Measurements from ENCODE around the gene WNT7B.

The WNT7B gene

GRCh38 chr22:45922661-45923060, 54.3 kb downstream of the WNT7B start:
- DNase-seq, result no peak

- no peak for DNase-seq
These were observed 54.7 kb downstream of the WNT7B start for GRCh38 chr22:45922256-45922655.

- no peak for DNase-seq
These were observed 57.3 kb downstream of the WNT7B start for GRCh38 chr22:45919504-45920286.

- no peak for DNase-seq
These were observed 58.2 kb downstream of the WNT7B start for GRCh38 chr22:45918459-45919370.

GRCh38 chr22:45917700-45918458, 59.1 kb downstream of the WNT7B start:
- DNase-seq, result no peak

- DNase-seq, result no peak
These were observed 59.8 kb downstream of the WNT7B start for GRCh38 chr22:45917146-45917545.

- no peak for DNase-seq
These were observed 60.4 kb downstream of the WNT7B start for GRCh38 chr22:45916515-45916914.

GRCh38 chr22:45915841-45916240, 61.1 kb downstream of the WNT7B start:
- DNase-seq, result no peak

- no peak for DNase-seq
These were observed 61.8 kb downstream of the WNT7B start for GRCh38 chr22:45915151-45915550.

- DNase-seq, result no peak
These were observed 62.7 kb downstream of the WNT7B start for GRCh38 chr22:45914309-45914708.

- no peak for DNase-seq
These were observed 64.1 kb downstream of the WNT7B start for GRCh38 chr22:45912910-45913309.

GRCh38 chr22:45911601-45912271, 65.2 kb downstream of the WNT7B start:
- DNase-seq, result no peak

GRCh38 chr22:45910928-45911467, 66.0 kb downstream of the WNT7B start:
- DNase-seq, result no peak

- DNase-seq, result no peak
These were observed 68.0 kb downstream of the WNT7B start for GRCh38 chr22:45908961-45909360.

- no peak for DNase-seq
These were observed 69.0 kb downstream of the WNT7B start for GRCh38 chr22:45907996-45908395.

GRCh38 chr22:45907378-45907777, 69.6 kb downstream of the WNT7B start:
- no peak for DNase-seq

- DNase-seq, result no peak
These were observed 70.0 kb downstream of the WNT7B start for GRCh38 chr22:45906946-45907345.

GRCh38 chr22:45905924-45906865, 70.8 kb downstream of the WNT7B start:
- no peak for DNase-seq

- no peak for DNase-seq
These were observed 71.5 kb downstream of the WNT7B start for GRCh38 chr22:45905326-45905923.

- no peak for DNase-seq
These were observed 72.7 kb downstream of the WNT7B start for GRCh38 chr22:45904236-45904635.

All from CD4-positive, alpha-beta T cell treated with Interleukin-17A for 1 hour (primary cell).